Stimulated activated CD8-positive, alpha-beta memory T cell treated with anti-CD3 and anti-CD28 coated beads, Interleukin-4, amount 100 ng/mL, for 24 hours (primary cell): ENCODE results near the gene TIPARP.
"Not testable (repeated sequence)": the region's sequence is repeated elsewhere in the genome, so short reads cannot be mapped to it uniquely, and the experiment has no call there.

Experiments used
- DNase-seq: peaks from one replicate; pipeline ENCODE4 v3.0.0-alpha.2; 2020; ENCODE audit warnings: low read depth

TIPARP gene

DNA sequence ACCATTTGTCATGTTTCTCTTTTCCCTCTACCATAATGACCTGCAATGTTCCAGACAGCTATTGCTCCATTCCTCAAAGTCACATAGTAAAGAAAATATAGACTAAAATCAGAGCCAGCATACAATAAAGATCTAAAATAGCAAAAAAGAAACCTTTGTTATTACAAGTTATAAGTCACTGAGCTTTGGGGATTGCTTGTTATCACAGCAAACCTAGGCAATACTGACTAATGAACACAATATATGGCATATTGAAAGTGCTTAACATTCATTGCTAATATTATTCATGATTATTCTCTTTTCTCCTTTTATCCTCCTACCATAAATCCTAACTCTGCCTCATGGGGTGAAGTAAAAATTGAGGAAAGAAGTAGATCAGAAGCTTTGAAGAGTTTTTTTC, 27.4 kb upstream of the TIPARP start:
- no peak for DNase-seq

DNA sequence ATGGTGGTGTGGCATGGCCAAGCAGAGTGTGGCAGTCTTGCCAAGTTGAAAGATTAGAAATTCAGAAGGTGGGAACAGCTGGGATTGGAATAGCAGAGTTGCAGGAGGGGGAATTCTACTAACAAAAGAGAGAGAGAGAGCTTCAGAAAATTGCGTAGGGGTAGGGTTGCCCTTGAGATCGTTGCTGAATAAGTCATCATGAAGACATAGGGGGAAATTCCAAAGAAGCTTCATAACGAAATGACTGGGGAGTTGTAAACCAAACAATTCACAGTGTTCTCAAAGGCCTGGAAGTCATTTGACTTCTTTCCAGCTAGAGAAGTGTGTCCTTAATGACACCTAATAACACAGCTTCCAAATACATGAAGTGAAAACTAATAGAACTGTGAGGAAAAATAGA, 26.3 kb upstream of the TIPARP start:
- DNase-seq: no peak

DNA sequence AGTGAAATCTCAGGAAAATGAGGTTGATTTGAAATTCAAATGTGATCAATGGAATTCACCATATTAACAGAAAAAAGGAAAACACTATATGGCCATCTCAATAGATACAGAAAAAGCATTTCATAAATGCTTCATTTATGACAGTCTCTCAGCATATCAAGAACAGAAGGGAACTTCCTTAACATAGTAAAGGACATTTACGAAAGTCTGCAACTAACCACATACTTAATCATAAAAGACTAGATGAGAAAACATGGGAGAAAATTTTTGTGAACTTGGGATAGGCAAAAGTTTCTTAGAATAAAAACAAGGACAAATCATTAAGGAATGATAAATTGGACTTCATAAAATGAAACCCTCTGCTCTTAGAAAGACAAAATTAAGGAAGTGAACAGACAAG, 24.7 kb upstream of the TIPARP start:
- no peak for DNase-seq

DNA sequence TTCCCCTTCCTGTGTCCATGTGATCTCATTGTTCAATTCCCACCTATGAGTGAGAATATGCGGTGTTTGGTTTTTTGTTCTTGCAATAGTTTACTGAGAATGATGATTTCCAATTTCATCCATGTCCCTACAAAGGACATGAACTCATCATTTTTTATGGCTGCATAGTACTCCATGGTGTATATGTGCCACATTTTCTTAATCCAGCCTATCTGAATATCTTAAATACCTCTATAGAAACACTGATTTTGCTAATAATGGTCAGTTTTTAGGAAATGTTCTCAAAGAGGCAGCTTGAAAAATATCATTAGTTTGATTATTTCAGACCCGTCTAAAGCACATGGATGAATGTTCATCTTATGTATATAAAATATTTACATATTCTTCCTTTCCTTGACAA, 21.7 kb upstream of the TIPARP start:
- DNase-seq: not testable (repeated sequence)

DNA sequence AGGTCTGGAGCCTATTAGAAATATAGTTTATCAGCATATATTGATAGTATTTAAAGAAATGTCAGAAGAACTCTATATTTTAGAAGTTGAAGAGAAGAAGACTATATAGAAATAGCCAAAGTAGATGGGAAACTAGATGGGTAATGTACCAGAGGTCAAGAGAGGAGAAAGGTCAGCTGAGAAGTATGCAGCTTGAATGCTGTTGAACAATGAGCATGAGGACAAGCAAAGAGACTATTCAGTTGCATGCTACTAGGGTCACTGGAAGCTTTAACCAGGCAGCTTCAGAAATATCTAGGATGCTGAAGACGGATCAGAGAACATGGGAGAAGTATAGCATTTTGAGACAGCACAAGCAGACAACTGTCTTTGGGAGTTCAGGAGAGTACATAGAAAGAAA, 19.6 kb upstream of the TIPARP start:
- DNase-seq: no peak

DNA sequence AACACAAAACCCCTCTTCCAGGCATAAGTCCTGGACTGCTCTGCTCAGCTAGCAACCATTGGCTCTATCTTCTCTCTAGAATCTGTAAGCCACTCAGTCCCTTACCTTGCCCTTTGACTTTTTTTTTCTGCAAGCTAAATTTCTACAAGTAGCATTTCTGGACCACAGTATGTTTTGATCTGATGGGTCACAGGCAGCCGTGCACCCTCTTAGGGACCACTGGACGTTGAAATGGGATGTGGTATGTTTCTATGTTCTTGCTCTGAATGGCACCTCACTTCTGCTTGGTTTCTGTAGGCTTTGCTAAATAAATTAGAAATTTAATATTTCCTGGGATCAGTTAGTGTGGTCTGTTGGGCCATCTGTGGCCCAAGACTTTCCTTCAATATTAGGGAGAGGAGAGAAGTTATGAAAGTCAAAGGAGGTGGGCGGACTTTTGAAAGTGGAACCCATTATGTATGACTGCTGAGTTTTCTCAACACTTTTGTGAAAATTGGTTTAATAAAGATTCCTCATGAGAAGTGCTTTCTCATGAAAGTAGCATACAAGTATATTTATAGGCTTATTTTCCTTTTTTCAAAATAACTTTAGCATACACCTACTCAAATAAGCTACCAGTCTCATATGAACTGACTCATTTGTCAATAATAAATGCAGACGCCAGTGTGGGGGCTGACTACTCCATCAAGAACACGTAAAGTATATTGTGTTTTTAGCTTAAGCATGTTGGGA, 18.4 kb upstream of the TIPARP start:
- no peak for DNase-seq

DNA sequence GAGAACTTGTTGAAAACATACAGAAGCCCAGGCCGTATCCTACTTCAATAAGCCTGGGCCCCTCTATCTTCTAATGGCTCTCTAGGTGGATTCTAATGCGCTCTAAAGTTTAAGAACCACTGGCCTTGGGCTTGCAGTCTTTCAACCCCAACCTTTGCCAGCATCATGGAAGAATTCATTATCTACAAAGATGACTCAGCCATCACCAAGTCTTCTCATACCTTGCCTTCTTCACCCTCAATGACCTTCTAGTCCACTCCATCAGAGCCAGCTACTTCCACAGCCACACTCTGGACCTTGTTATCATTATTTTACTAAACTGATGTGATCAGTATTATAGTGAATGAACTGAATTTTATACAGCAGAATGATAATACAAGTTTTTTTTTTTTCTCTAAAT, 16.9 kb upstream of the TIPARP start:
- no peak for DNase-seq

DNA sequence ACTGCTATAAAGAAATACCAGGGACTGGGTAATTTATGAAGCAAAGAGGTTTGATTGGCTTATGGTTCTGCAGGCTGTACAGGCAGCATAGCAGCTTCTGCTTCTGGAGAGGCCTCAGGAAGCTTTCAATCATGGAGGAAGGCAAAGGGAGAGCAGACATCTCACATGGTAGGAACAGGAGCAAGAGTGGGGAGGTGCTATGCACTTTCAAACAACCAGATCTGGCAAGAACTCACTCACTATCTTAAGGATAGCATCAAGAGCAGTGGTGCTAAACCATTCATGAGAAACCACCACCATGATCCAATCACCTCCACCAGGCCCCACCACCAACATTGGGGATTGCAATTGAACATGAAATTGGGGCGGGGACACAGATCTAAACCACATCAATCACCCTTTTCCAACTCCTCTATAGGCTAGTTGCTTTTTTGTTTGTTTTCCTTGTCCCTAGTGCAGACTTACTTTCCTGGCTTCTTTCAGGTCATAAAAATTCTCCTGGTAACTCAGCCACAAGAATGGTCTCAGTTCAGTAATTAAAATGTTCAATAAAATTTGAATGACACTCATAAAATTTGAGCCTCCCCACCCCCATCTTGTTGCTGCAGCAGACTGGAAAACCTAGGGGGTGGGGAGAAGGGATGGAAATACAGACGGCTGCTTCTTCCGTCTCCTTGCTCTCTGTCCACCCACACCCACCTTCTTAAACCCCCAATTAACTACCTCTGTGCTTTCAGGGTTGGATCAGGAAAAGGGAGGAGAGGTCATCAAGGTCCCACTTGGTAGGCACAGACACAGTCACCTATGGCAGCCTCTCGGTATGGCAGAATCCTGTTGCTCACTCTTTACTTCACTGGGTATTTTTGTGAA, 16.3 kb upstream of the TIPARP start:
- no peak for DNase-seq

DNA sequence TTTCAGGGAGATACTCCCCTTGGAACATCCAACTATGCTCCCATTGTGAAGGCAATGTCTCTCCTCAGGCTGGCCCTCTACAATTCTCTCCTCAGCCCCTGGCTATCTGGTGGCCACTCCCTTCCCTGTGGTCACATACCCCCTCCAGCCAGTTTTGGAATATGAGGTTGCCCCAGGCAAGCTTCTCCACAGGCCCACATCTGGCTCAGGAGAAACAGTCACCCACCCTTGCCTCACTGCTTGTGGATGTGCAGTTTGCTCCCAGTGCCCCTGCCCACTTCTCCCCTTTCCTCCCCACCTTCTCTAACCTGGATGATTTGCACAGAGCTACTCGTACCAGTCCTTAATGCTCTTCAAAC, 15.7 kb upstream of the TIPARP start:
- DNase-seq: no peak

DNA sequence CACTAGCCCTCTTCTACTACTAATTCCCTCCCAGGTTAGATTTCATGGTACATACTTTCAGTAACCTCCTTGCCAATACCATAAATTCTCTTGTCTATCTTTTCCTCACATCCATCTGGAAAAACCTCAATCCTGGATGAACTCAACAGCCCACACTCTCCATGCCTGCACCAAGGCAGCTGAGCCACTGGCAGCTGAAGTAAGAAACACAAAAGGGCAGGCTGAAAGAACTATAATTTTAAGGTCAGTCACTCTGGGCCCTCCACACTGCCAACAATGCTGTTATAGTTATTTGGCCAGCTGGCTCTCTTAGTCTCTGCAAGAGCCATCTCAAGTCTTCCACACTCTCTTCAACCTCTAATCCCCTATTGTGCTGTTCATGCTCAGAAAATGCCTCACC, 15.1 kb upstream of the TIPARP start:
- DNase-seq: no peak

DNA sequence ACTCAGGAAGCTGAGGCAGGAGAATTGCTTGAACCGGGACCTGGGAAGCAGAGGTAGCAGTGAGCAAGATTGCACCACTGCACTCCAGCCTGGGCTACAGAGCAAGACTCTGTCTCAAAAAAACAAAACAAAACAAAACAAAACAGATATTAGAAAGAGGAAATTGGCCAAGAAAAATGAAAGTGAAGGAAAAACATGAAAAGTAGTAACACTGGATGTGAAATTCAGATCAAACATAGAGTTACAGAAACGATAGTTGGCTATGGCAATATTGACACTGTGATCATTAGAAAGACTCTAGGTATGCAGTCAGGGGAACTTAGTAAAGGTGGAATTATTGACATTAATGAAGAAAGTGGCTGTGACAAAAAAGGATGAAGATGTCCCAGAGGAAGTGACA, 13.2 kb upstream of the TIPARP start:
- no peak for DNase-seq

DNA sequence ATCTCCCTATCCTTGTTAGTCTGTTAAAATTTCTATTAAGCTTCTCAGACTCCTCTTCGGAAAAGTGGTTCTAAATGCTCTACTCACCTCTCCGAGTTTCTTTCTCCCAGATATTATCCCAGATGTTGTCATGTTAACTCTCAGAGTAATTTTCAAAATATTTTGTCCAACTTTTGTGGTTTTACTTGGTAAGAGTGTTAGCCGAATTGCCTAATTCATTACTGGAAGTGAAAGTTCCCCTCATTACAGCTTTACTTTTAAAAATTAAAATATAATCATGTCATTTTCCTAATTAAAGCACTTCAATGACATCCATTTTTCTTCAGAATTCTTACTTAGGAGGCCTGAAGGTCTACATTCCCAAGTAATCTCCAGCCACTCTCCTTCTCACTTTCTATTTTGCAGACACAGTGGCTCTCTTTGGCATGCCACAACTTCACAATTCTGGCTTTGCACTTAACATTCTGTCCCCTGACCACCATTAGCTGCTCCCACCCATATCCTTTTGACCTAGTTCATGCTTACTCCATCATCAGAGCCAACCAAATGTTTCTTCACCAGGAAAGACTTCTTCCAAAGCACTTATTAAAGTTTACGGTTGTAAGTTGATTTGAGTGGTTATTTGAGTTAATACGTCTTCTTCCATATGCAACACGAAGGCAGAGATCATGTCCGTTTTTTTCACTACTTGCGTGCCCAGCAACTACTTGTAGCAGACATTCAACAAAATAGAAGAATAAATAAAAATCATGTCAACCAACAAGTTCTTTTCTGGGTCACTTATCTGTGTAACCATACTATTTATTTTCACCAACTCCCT, 10.2 kb upstream of the TIPARP start:
- DNase-seq: no peak

DNA sequence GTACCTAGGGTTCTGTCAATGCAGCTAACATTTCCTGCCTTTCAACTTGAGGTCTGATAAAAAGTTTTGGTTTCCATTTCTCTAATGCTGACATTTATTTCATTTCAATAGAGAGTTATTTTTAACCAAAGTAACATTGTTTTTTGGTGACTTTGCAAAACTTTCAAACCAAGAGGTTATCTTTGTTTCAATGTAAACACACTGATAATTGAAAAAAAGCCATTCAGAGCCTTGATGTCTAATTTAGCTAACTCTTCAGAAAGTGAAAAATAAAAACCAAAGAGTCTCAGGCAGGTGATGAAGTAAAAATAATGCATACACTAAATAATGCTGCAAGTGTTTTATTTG, 9.6 kb upstream of the TIPARP start:
- DNase-seq: no peak

DNA sequence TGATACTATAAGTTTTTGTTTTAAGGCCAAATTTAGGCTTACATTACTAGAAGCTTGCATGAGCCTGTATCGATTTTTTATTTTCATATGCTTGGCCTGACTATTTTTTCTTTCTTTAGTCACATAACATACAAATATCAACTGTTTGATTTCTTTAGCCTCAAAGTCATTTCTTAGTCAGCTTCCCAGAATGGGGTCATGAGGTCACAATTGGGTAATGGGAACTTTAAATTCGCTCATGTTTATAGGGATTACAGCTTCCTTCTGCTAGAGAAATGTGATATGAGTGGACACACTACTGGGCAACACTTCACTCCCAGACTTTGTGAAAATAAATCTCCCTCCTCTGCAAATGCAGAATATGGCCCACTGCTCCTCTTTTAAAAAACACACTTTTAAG, 9.1 kb upstream of the TIPARP start:
- no peak for DNase-seq

DNA sequence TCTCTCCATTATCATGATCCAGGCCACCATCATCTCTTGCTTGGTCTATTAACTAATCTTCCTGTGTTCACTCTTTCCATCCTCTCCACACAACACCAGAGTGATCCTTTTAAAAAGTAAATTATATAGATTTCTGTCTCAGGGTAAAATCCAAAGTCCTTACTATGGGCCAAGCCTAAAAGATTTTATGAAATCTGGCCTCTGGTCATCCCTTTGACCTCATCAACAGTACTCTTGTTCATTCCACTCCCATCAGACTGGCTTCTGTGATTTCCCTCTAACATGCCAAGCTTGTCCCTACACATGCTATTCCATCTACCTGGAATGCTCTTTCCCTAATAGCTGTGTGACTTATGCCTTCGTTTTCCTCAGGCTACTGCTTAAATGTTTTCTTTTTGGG, 8.3 kb upstream of the TIPARP start:
- no peak for DNase-seq

DNA sequence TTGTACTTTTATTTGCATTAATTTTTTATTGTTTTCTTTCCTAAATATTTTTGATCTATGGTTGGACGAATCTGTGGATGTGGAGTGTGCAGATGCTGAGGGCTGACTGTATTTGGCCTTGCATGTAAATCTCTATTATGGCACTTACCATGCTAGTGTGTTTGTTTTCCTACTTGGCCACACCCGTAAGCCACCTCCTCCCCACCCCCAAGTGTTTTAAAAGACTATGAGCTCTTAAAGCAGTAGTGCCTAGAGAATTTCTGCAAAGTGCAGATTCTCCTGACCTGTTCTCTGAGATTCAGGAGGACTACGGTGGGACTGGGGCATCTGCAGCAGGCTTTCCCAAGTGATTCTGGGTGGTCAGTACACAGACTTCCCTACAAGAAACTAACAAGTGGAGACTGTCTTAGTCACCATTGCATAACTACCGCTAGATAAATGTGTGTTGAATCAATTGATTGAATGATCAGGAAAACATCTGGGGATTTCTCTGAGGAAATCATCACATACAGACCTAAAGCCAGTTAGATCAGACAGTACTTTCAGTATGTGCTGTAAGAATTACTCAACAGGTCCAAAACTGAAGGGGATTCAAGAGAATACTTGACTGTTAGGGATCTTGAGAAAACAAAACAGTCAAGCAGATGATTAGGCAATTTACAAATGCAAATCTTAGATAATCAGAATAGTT, 6.2 kb upstream of the TIPARP start:
- no peak for DNase-seq

DNA sequence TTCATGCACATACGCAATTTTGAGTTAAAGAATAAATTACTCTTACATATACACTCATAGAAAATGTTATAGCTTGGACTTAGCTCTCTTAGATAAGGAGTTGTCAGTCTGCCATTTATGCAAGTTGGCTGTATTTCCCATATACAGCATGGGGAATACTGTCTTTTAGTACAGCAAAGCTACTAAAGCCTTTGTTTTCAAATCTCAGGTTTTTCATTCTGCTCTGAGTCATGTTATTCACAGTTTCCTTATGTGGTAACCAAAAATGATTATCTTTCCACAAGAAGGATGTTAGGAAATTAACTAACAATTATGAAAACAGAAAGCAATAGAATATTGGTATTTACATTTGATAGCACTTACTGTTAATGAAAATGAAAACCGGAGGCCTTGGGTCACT, 4.3 kb upstream of the TIPARP start:
- no peak for DNase-seq

DNA sequence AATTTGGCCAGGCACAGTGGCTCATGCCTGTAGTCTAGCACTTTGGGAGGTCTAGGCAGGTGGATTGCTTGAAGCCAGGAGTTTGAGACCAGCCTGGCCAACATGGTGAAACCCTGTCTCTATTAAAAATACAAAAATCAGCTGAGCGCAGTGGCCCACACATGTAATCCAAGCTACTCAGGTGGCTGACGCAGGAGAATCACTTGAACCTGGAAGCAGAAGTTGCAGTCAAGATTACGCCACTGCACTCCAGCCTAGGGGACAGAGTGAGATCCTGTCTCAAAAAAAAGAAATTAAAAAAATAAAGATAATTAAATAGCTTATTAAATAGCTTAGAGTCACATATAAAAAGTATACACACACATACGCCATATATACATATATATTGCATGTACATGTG, 3.7 kb upstream of the TIPARP start:
- DNase-seq: no peak

DNA sequence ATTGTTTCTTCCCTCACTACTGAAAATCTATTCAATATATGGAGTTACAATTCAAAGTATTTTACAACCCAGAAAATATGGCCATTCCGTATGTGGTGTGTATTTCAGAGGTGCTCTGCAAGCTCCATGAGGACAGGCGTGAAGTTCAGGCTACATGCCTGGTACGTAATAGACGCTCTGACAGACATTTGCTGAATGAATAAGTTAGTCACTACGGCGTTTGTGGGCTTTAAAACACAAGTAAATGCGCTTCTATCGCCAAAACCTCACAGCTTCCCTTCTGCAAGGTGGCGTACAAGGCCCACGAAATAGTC, 701 bp upstream of the TIPARP start:
- DNase-seq: no peak

DNA sequence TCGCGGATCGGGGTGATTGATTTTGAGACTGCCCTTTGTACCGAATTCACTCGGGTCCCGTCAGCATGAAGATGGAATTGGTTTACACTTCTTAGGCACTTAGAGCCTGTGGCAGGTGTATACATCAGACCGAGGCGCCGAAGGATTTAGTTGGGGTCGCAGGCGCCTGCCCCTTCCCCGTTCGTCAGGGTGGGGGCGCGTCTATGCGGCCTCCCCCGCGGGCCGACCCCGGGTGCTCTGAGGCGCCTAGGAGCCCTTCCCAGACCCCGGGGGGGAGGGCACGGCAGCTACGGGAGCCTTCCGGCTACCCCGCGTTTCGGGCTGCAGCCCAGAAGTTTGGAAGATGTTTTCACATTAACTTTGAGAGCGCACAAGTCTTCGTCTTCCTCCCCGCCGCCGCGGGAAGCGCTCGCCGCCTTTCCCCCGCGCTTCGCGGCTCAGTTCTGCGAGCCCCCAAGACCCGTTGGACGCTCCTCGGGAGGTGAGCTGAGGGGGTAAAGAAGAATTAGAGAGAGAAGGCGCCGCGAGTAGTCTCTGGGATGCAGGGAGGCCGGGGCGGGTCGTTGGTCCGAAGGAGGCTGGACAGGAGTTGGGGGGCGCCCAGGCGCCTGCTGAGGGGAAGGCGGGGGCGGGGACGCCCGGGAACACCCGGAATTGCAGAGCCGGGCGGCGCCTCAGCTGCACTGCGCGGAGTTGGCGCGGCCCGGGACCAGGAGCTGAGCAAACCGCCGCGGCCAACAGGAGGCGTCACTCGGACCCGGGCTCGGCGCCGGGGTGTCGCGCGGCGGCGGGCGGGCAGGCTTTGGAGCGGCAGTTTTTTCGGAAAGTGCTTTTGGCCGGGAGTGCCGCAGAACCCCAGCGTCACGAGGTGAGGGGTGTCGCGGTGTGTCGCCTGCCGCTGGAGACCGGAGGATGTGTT, 780 bp downstream of the TIPARP start:
- peak; percentile 18 for DNase-seq
